Measurements from ENCODE around the gene ELF2.

- TF ChIP-seq, protein P1, sequence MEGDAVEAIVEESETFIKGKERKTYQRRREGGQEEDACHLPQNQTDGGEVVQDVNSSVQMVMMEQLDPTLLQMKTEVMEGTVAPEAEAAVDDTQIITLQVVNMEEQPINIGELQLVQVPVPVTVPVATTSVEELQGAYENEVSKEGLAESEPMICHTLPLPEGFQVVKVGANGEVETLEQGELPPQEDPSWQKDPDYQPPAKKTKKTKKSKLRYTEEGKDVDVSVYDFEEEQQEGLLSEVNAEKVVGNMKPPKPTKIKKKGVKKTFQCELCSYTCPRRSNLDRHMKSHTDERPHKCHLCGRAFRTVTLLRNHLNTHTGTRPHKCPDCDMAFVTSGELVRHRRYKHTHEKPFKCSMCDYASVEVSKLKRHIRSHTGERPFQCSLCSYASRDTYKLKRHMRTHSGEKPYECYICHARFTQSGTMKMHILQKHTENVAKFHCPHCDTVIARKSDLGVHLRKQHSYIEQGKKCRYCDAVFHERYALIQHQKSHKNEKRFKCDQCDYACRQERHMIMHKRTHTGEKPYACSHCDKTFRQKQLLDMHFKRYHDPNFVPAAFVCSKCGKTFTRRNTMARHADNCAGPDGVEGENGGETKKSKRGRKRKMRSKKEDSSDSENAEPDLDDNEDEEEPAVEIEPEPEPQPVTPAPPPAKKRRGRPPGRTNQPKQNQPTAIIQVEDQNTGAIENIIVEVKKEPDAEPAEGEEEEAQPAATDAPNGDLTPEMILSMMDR (IDR thresholded peaks at IDR 0.05): no peak
- no peak for TF ChIP-seq SIN3A (IDR thresholded peaks at IDR 0.05; ENCODE audit: borderline replicate concordance, insufficient read depth, low read depth, low read length)
- no peak for TF ChIP-seq REST (IDR thresholded peaks at IDR 0.05; ENCODE audit: insufficient read depth in 1 of 2, low read depth in 2 of 2, low read length in 1 of 2)
- TF ChIP-seq TCF7L2 (IDR thresholded peaks at IDR 0.05; ENCODE audit: low read depth, low read length): no peak
- TF ChIP-seq POLR2AphosphoS5 (IDR thresholded peaks at IDR 0.05; ENCODE audit: low read depth, low read length): no peak
Measured at GRCh38 chr4:139175646-139176301, 1.2 kb downstream of the ELF2 start.

All from Panc1 (cell line).